ENCODE data around the gene GLOD5.

GLOD5 gene

DNA sequence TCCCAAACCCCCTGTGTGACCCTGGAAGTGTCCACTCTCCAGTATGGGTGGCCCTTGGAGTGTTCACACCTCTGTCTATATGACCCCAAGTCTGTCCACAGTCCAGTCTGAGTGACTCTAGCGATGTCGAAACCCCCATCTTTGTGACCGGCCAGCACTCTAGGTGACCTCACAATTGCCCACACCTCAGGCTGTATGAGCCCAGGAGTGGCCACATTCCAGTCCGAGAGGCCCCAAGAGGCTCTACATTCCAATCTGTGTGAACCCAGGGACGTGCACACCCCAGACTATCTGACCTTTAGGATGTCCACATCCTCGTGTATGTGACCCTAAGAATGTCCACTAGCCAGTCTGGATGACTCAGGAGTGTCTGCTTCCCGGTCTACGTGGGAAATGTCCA is 7.3 kb upstream of the GLOD5 start:
- no peak for DNase-seq

DNA sequence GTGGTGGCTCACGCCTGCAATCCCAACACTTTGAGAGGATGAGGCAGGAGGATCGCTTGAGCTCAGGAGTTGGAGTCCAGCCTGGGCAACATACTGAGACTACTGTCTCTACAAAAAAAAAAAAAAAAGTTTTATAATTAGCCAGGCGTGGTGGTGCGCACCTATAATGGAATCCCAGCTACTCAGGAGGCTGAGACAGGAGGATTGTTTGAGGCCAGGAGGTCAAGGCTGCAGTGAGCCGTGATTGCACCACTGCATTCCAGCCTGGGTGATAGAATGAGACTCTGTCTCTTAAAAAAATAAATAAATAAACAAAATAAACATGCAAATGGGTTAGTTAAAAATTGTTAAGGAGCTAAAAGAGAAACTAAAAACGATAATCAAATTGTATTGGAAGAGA is 7.7 kb downstream of the GLOD5 start:
- DNase-seq: no peak

- DNase-seq: no peak
These were observed 8.7 kb downstream of the GLOD5 start for GRCh38 chrX:48770296-48770695.

DNA sequence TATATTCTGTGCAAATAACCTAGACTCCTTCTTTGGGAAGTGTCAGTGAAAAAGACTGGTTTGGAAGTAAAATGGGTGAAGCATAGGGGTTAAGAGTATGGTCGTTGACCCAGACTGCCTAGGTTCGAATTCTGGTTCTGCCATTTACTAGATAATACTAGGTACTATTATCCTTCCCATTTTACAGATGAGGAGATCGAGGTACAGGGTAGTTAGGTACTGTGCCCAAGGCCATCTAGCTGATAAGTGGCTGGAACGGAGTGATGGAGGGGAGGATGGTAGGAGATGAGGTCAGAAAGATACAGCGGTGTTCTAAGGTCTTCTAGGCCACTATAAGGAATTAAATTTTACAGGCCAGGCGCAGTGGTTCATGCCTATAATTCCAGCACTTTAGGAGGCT is 11.1 kb downstream of the GLOD5 start:
- no peak for DNase-seq

DNA sequence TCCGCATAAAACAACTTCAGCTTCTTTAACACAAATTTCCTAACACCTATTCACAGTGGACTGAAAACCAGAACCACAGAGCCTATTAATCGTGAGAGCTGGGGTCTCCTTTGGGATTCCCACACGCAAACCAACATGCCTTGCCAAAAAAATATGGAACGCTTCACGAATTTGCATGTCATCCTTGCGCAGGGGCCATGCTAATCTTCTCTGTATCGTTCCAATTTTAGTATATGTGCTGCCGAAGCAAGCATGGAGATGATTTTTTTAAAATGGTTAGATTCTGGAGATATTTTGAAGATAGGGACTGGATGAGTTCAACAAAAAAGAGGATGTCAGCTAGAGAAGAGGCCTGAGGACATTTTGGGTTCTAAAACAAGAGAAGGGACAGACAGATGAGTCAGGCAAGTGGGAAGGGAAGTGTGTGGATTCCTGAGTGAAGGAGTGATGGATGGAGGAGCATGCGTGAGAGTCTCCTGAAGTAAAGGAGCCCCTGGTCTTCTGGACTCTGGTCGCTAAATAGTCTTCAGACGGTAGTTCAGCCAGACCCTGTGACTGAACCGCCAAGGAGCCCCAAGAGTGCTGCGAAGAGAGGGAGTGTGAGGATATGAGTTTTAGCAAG is 15.4 kb downstream of the GLOD5 start:
- DNase-seq: no peak

DNA sequence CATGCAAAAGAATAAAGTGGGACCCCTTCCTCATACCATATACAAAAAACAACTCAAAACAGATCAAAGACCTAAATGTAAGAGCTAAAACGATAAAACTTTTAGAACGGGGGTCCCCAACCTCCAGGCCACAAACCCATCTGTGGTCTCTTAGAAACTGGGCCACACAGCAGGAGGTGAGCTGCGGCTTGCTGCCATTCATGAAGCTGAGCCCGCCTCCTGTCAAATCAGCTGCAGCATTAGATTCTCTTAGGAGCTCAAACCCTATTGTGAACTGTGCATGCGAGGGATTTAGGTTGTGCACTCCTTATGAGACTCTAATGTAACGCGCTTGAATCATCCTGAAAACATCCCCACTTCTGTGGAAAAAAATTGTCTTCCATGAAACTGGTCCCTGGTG is 17.9 kb downstream of the GLOD5 start:
- no peak for DNase-seq

- no peak for DNase-seq
These were observed 20.2 kb downstream of the GLOD5 start for GRCh38 chrX:48781705-48782104.

- DNase-seq: no peak
These were observed 20.7 kb downstream of the GLOD5 start for GRCh38 chrX:48782216-48782615.

DNA sequence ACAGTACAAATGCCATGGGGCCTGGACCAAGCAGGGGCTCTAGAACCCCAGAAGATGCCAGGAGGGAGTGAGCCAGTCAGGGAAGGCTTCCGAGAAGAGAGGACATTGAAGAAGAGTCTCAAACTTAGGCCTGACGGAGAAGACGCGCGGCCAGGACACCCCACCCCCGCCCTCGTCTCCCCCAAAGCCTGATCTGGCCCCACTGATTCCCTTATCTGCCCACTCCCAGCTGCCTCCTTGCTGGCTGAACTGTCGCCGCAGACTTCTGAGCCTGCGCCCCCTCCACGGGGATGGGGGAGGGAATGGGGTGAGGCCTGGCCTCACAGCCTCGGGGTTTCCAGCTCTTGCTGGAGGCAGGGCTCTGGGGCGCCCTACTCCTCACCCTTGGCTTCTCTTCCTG is 21.2 kb downstream of the GLOD5 start:
- DNase-seq: no peak

- no peak for DNase-seq
These were observed 23.2 kb downstream of the GLOD5 start for GRCh38 chrX:48784726-48785125.

- DNase-seq: no peak
These were observed 23.6 kb downstream of the GLOD5 start for GRCh38 chrX:48785186-48785539.

DNA sequence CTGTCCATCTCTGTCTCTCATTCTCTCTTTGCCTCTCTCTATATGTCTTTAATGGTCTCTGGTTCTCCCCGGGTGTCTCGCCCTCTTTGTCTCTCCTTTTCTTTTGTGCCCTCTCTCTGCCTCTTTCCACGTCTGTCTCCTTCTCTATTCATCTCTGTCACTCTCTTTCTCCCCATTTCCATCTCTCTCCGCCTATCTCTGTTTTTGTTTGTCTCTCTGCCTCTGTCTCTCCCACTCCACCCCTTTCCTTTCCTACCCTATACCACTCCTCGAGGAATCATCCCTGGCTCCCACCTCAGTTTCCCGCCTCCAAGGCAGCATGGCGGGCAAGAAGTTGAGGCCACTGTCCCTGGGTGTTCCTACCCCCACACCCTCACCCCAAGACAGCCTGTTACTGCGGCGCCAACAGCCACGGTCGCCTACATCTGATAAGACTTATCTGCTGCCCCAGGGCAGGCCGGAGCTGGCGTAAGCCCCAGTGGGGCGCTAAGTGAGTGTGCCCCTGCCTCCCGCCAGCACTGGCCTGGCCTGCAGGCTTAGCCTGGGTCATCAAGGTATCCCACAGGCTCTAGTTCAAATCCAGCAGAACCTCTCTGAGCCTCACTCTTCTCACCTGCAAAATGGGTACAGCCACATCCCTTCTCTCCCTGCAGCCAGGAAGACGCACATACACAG is 24.1 kb downstream of the GLOD5 start:
- no peak for DNase-seq

DNA sequence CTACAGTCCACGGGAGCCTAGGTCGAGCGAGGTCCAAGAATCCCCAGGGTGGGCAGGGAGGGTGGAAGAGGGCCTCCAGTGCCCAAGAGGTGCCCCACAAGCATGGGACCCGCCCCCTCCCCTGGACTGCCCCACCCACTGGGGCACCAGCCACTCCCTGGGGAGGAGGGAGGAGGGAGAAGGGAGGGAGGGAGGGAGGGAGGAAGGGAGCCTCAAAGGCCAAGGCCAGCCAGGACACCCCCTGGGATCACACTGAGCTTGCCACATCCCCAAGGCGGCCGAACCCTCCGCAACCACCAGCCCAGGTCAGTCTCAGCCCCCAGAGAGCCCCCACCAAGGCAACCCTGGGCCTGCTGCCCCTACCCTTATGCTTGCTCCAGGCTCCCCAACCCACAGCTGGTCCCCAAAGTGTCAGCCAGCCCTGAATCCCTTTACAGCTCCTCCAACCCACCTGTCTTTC is 24.8 kb downstream of the GLOD5 start, which contains the start of gene GATA1:
GATA1 (plus strand) TSS at position 250 of the 460 bp plus-strand sequence. CDS start 4,520 bp downstream, outside the sequence.
- no peak for DNase-seq

DNA sequence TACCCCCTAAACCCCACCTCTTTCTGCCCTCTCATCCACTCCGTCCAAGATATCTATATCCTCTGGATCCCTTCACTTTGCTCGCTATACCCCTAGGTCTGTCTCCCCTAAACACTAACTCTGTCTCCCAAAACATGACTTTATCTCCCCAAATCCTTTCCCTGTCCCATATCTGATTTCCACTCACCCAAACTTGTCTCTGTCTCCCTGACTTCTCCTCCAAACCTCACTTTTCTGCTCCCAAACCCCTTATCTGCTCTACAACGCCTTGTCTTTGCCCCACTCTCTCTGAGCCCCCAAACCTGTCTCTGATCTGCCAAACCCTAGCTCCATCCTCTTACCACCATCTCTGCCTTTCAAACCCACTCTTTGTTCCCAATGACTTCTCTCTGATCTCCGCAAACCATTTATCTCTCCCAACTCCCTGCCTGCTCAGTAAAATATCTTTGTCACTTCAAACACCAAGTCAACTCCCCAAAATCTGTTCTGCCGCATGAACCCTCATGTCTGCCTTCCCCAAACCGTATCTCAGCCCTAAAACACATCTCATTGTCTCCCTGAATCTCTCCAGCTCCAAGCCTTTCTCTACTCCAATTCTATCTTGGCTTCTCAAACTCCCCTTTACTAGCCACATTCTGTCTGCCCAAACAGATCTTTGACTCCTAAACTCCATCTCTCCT is 25.4 kb downstream of the GLOD5 start:
- no peak for DNase-seq

GRCh38 chrX:48787505-48788443 is 26.2 kb downstream of the GLOD5 start:
- no peak for DNase-seq

DNA sequence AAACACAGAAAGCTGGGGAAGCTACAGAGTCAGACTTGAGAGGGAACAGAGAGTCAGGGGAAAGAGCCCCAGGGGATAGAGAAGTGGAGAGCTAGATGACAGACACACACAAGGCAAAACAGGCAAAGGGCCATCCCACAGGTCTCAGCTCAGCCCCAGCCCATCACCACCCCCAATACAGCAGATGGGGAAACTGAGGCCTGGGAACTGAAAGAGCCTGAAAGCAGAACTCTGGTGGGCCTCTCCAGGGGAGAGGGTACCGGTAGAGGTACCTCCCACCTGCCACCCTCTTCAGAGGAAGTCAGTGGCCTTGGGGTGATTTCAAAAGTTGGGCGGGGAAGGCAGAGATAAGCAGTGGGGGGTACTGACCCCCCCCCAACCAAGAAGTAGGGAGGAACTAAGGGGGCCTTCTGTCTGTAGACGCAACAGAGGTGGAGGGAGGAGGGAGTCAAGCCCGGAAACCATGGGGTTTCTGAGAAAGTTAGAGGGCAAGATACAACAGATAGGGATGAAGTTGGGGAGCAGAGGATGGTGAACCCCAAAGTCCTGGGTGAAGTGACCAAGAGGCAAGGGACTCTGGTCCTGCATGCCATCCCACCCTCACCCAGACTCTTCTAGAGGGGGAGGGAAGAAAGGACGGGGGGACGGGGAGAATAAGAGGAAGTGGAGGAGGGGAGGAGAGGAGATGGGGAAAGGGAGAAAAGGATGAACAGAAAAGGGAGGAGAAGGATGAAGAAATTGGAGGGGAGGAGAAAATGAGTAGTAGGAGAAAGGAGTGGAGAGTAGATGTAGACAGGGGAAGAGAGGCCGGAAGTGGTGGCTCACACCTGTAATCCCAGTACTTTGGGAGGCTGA is 28.0 kb downstream of the GLOD5 start:
- DNase-seq: no peak

GRCh38 chrX:48790477-48790876 is 28.9 kb downstream of the GLOD5 start:
- no peak for DNase-seq

DNA sequence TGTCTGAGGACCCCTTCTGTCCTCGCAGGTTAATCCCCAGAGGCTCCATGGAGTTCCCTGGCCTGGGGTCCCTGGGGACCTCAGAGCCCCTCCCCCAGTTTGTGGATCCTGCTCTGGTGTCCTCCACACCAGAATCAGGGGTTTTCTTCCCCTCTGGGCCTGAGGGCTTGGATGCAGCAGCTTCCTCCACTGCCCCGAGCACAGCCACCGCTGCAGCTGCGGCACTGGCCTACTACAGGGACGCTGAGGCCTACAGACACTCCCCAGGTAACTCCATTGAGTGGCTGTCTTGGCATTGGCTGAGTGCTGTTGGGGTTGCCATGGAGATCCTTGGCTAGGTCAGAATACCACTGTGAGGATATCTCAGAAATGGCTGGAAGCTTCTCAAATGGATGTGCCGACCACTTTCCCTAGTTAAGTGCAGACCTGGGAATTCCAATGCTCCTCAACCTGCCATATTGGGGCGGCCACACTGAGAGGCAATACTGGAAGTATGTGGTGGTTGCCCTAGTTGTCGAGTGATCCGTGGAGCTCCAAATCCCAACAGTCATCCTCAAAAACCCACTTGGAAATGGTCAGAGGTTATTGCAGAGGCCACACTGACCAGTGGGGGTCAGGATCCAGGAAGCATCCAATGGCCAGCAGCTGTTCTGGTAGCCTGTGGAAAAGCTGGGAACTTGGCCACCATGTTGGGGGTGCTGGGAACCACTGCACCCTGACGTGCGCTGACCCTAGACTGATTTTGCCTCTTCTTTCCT is 29.7 kb downstream of the GLOD5 start:
- no peak for DNase-seq

- DNase-seq: no peak
These were observed 30.7 kb downstream of the GLOD5 start for GRCh38 chrX:48792219-48792618.

GRCh38 chrX:48793935-48794334 is 32.4 kb downstream of the GLOD5 start:
- DNase-seq: no peak

GRCh38 chrX:48794340-48794910 is 32.9 kb downstream of the GLOD5 start:
- DNase-seq: no peak

Data from CD4-positive, alpha-beta T cell treated with Interleukin-17A for 1 hour (primary cell).